ENCODE measurements around the gene ASIP.

ASIP gene

GRCh38 chr20:34312024-34312460, 70.8 kb downstream of the ASIP start:
- DNase-seq (ENCODE audit: low read depth), result no peak

GRCh38 chr20:34312544-34313217, 71.5 kb downstream of the ASIP start:
- peak; percentile 74 for DNase-seq (ENCODE audit: low read depth)

- no peak for DNase-seq (ENCODE audit: low read depth)
These were observed 74.0 kb downstream of the ASIP start for GRCh38 chr20:34315236-34315635.

GRCh38 chr20:34316196-34316814, 75.1 kb downstream of the ASIP start:
- DNase-seq (ENCODE audit: low read depth), result no peak

Measured in activated T-cell treated with anti-CD3 and anti-CD28 coated beads for 1 hour (primary cell).